HL-60 (cell line): Measurements from ENCODE around the gene NUP43.

Source experiments
- GABPA ChIP-seq: IDR thresholded peaks from 2 replicates; pipeline ENCODE4 v1.6.1; 2012; ENCODE audit warnings: low read depth
- POLR2AphosphoS5 ChIP-seq: IDR thresholded peaks from 2 replicates; pipeline ENCODE4 v1.6.1; 2012; ENCODE audit warnings: low read depth
- SPI1 ChIP-seq: IDR thresholded peaks from 2 replicates; pipeline ENCODE4 v1.6.1; 2012; ENCODE audit warnings: low read depth, mild to moderate bottlenecking, borderline replicate concordance
- TF ChIP-seq, protein P1 (sequence below): IDR thresholded peaks from one replicate; pipeline ENCODE4 v1.5.1; 2011; ENCODE audit warnings: low read length, control low read depth, inconsistent platforms; ENCODE audit not compliant: insufficient read depth
- TF ChIP-seq, protein P2 (sequence below): IDR thresholded peaks from 2 replicates; pipeline ENCODE4 v1.6.1; 2012; ENCODE audit warnings: low read depth; ENCODE audit not compliant: insufficient replicate concordance

DNA sequence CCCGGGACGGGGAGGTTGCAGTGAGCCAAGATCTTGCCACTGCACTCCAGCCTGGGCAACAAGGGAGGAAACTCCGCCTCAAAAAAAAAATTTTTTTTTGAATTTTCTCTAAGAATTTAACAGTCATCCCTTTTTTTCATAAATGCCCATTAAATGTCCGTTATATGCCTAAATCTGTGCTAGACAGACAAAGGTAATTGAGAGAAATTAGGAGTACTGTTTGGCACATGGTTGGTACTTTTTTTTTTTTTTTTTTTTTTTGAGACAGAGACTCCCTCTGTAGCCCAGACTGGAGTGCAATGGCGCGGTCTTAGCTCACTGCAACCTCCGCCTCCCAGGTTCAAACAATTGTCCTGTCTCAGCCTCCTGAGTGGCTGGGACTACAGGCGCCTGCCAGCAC, 4.9 kb upstream of the NUP43 start:
- TF ChIP-seq, protein P1, sequence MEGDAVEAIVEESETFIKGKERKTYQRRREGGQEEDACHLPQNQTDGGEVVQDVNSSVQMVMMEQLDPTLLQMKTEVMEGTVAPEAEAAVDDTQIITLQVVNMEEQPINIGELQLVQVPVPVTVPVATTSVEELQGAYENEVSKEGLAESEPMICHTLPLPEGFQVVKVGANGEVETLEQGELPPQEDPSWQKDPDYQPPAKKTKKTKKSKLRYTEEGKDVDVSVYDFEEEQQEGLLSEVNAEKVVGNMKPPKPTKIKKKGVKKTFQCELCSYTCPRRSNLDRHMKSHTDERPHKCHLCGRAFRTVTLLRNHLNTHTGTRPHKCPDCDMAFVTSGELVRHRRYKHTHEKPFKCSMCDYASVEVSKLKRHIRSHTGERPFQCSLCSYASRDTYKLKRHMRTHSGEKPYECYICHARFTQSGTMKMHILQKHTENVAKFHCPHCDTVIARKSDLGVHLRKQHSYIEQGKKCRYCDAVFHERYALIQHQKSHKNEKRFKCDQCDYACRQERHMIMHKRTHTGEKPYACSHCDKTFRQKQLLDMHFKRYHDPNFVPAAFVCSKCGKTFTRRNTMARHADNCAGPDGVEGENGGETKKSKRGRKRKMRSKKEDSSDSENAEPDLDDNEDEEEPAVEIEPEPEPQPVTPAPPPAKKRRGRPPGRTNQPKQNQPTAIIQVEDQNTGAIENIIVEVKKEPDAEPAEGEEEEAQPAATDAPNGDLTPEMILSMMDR, result no peak
- TF ChIP-seq POLR2AphosphoS5 (no peak), GABPA (no peak), SPI1 (no peak)
- TF ChIP-seq, protein P2, sequence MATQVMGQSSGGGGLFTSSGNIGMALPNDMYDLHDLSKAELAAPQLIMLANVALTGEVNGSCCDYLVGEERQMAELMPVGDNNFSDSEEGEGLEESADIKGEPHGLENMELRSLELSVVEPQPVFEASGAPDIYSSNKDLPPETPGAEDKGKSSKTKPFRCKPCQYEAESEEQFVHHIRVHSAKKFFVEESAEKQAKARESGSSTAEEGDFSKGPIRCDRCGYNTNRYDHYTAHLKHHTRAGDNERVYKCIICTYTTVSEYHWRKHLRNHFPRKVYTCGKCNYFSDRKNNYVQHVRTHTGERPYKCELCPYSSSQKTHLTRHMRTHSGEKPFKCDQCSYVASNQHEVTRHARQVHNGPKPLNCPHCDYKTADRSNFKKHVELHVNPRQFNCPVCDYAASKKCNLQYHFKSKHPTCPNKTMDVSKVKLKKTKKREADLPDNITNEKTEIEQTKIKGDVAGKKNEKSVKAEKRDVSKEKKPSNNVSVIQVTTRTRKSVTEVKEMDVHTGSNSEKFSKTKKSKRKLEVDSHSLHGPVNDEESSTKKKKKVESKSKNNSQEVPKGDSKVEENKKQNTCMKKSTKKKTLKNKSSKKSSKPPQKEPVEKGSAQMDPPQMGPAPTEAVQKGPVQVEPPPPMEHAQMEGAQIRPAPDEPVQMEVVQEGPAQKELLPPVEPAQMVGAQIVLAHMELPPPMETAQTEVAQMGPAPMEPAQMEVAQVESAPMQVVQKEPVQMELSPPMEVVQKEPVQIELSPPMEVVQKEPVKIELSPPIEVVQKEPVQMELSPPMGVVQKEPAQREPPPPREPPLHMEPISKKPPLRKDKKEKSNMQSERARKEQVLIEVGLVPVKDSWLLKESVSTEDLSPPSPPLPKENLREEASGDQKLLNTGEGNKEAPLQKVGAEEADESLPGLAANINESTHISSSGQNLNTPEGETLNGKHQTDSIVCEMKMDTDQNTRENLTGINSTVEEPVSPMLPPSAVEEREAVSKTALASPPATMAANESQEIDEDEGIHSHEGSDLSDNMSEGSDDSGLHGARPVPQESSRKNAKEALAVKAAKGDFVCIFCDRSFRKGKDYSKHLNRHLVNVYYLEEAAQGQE, result no peak
